ENCODE data around the gene KCTD21. TPM values are rescaled to one million over a fixed set of nuclear protein-coding genes. Genes with fewer than 3 reads are reported as not detected.

KCTD21 gene
- total RNA-seq, 1 experiment from 2014 or later: 3.0 TPM

- ChIA-PET POLR2A (no interaction called here), CTCF (no interaction called here), RAD21 (ENCODE audit: low non-redundant PET in 1 of 2, low total read pairs in 2 of 2, uncharacterized antibody in 2 of 2, unreplicated experiment in 2 of 2) (no interaction called here)
- H3K9ac ChIP-seq (ENCODE audit: low read length): no peak overlapping the region
- no peaks in the 10 kb centered on the region for H3K27me3 ChIP-seq (ENCODE audit: insufficient read depth, low read length)
- BruUV-seq (replicated peaks): no TSS peak
- DNase-seq (ENCODE audit: low read depth, low spot score): no peak
- H3K36me3 ChIP-seq (ENCODE audit: control insufficient read depth in 1 of 2, insufficient read depth in 2 of 2, low read length in 2 of 2): peaks cover 0 to 10% of the 10 kb centered on the region in 2 experiments; a peak in 1 of 4 replicates
- no peaks in the 10 kb centered on the region for H3K79me2 ChIP-seq (ENCODE audit: insufficient read depth, low read length)
- TF ChIP-seq ZBTB33 (IDR thresholded peaks at IDR 0.05; ENCODE audit: extremely low read depth, insufficient replicate concordance, low read length): no peak
- TF ChIP-seq POLR2AphosphoS5 (IDR thresholded peaks at IDR 0.05; ENCODE audit: low read depth, low read length): no peak
- TF ChIP-seq ZFX (IDR thresholded peaks at IDR 0.05): no peak
- TF ChIP-seq TCF7L2 (IDR thresholded peaks at IDR 0.05; ENCODE audit: borderline replicate concordance, extremely low read depth, insufficient read depth, insufficient read length): no peak
- no peak for TF ChIP-seq REST (IDR thresholded peaks at IDR 0.05; ENCODE audit: low read depth)
- no peak for TF ChIP-seq ATF3 (IDR thresholded peaks at IDR 0.05)
- no peak for TF ChIP-seq SP1 (IDR thresholded peaks at IDR 0.05; ENCODE audit: low read depth)
- no peak for TF ChIP-seq EZH2 (IDR thresholded peaks at IDR 0.05)
- no peak for TF ChIP-seq EZH2phosphoT487 (IDR thresholded peaks at IDR 0.05; ENCODE audit: borderline replicate concordance)
- no peak for TF ChIP-seq SRF (IDR thresholded peaks at IDR 0.05; ENCODE audit: low read depth)
- no peak overlapping the region for H3K27ac ChIP-seq (ENCODE audit: low read depth, low read length)
- H3K4me3 ChIP-seq (replicated peaks in 1 of 2; ENCODE audit: low read depth in 1 of 2, low read length in 2 of 2): no peak overlapping the region
- H4K20me1 ChIP-seq (ENCODE audit: insufficient read depth): no peaks in the 10 kb centered on the region
- no peak overlapping the region for H3K4me2 ChIP-seq (ENCODE audit: low read length)
- no peak overlapping the region for H2AFZ ChIP-seq (ENCODE audit: low read depth, low read length, poor library complexity, severe bottlenecking)
- H3K9me2 ChIP-seq (ENCODE audit: insufficient read depth): no peaks in the 10 kb centered on the region
- no peaks in the 10 kb centered on the region for H3K9me3 ChIP-seq (ENCODE audit: control insufficient read depth in 1 of 2, insufficient read depth in 1 of 2, low read depth in 1 of 2, low read length in 2 of 2)
- ATAC-seq: no peak
- peaks cover 0 to 7% of the 10 kb centered on the region in 2 experiments; a peak in 2 of 4 replicates for H3K4me1 ChIP-seq (ENCODE audit: control insufficient read depth in 1 of 2, insufficient read depth in 2 of 2, low read length in 2 of 2)
- intact Hi-C loops (cut with micrococcal nuclease): no loop called here
These were observed 25.3 kb upstream of the KCTD21 start for GRCh38 chr11:78213526-78214330.

All from HCT116 (cell line).